ENCODE results near the gene ATL2.
"Not testable (repeated sequence)": the region's sequence is repeated elsewhere in the genome, so short reads cannot be mapped to it uniquely, and the experiment has no call there.

Gene ATL2

DNA sequence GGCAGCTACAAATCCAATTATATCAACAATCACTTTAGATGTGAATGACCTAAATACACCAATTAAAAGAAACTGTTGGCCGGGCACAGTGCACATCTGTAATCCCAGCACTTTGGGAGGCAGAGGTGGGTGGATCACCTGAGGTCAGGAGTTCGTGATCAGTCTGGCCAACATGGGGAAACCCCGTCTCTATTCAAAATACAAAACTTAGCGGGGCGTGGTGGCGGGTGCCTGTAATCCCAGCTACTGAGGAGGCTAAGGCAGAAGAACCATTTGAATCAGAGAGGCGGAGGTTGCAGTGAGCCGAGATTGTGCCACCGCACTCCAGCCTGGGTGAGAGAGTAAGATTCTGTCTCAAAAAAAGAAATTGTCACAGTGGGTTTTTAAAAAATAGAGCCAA is 49.5 kb downstream of the ATL2 start:
- DNase-seq (ENCODE audit: low spot score) = no peak

- DNase-seq (ENCODE audit: low spot score) = no peak
Measured at GRCh38 chr2:38323623-38324022, 53.5 kb downstream of the ATL2 start.

- no peak for DNase-seq (ENCODE audit: low spot score)
Measured at GRCh38 chr2:38322224-38322914, 54.7 kb downstream of the ATL2 start.

DNA sequence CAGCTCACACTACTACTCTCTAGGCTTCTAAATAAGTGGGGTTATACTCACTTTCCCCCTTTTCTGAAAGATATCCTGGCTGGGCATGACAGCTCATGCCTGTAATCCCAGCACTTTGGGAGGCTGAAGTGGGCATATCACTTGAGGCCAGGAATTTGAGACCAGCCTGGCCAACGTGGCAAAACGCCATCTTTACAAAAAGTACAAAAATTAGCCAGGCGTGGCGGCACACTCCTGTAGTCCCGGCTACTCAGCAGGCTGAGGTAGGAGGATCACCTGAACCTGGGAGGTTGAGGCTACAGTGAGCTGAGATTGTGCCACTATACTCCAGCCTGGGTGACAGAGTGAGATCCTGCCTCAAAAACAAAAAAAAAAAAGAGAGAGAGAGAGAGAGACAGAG is 57.8 kb downstream of the ATL2 start:
- DNase-seq (ENCODE audit: low spot score) = not testable (repeated sequence)

GRCh38 chr2:38317725-38318124 is 59.3 kb downstream of the ATL2 start:
- no peak for DNase-seq (ENCODE audit: low spot score)

- DNase-seq (ENCODE audit: low spot score) = peak; percentile 50
Measured at GRCh38 chr2:38315707-38316333, 61.3 kb downstream of the ATL2 start.

DNA sequence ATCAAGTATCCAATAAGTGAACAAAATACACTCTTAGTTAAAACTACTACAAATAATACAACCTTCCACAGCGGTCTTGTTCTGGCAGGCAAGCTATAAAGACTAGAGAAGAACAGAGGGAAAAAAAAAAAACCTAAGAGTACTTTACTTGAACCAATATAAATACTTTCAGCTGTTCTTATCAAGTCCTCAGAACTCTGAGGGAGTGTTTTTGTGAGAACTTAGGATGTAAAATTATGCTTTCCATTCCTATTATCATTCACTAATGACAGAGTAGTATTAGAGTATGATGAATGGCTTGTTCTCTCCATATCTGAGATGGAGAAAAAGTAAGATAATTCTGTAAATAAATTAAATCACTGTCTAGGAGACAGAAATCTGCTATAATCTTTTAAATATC is 68.3 kb downstream of the ATL2 start:
- DNase-seq (ENCODE audit: low spot score) = no peak

DNA sequence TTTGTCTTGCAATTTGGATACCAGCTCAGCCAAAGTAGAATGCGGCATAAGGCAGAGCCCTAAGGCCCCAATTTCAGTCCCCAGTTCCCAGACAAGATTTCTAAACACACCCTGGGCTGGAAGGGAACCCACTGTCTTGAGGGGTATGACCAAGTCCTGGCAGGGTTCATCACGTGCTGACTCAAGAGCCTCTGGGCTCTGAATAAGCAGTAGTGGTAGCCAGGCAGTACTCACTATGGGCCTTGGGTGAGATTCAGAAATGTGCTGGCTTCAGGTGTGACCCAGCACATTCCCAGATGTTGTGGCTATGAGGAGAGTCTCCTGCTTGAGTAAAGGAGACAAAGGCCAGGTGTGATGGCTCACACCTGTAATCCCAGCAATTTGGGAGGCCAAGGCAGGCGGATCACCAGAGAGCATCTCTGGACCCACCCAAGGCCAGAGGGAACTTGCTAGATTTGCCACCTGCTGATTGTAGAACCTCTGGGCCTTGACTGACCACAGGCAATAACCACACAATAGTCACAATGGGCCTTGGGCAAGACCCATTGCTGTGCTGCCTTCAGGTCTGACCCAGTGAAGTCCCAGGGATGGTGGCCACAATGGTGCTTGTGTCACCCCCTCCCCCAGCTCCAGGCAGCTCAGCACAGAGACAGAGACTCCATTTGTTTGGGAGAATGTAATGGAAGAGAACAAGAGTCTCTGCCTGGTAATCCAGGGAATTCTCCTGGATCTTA is 74.9 kb downstream of the ATL2 start:
- DNase-seq (ENCODE audit: low spot score) = no peak

DNA sequence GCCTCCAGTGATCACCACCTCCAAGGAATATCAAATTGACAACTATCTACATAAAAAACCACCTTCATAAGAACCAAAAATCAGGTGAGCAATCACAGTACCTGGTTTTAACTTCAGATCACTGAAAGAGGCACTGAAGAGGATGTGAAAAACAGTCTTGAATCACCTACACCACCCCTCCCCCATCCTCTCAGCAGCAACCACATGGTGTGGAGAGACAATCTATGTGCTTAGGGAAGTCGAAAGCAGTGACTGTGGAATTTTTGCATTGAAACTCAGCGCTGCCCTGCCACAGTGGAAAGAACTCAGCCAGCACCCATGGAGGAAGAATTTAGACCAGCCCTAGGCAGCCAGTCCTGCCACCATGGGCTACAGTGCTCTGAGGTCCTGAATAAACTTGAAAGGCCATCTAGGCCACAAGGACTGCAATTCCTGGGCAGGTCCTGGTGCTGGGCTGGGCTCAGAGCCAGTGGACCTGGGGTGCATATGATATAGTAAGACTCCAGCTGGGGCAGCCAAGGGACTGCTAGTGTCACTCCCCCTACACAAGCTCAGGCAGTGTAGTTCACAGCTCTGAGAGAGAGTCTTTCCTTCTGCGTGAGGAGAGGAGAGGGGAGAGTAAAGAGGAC is 75.6 kb downstream of the ATL2 start:
- DNase-seq (ENCODE audit: low spot score) = no peak

DNA sequence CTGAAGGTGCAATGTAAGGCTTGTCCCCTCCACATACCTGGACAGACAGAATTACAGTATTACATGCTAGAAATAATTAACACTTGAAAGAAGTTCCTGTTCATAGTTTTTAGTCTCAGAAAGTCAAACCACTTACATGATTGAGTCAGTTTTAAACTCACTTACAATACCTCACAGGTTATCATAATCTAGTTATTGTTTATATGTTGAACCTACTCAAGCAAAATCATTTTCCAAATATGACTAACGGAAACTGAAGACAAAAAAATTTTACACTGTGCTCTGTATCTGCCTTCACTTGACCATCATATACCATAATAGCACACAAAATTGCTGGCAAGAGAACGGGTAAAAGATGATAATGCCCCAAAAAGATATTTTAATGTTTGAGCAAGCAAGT is 78.5 kb downstream of the ATL2 start:
- DNase-seq (ENCODE audit: low spot score) = no peak

GRCh38 chr2:38296197-38296780 is 80.8 kb downstream of the ATL2 start:
- no peak for DNase-seq (ENCODE audit: low spot score)

DNA sequence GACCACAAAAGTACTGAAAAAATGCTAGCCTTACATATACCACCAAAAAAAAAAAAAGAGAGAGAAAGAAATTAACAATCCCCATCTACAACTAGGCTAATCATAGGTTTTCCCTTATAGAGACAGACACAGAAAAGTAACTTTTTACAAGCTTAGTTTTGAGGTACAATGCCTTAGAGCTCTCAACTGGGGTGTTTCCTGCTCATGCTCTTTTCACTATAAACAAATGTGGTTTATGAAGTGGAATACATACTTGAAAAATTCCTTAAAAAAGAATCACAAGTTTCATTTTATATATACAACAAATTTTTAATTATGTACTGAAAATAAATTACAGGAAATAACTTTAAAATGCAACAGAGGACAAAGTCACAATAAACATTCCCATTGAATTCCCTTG is 82.5 kb downstream of the ATL2 start:
- DNase-seq (ENCODE audit: low spot score) = no peak

DNA sequence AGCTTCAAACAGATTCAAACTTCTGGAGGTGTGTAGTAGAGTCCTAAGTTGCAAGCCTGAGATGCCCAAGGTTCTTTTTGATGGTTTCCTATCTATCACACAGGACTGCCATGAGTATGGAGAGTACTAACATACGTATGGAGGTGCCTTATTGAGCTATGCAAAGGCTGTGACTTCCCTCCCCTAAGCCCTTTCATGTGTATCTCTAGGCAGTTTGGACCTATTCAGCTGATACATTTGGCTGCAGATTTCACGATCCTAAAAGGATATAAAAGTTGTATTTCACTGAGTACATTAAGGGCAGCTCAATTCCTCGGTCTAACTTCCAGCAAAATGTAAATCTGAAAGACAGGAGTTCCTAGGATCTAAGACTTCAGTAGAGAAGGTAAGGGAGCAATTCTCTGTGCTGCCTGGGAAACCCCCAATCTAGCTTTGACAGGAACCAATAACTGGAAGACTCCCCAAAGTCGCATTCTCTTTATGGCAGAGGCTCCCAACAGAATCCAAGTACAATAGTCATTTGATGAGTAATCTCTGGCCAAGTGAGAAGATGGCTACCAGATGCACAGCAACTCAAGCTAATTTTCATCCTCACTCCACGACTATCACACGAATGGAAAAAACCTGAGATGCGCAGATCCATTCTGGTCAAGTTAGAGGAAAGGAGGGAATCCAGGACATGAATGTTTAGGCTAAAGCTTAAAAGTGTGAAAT is 83.8 kb downstream of the ATL2 start:
- peak; percentile 38 for DNase-seq (ENCODE audit: low spot score)

- DNase-seq (ENCODE audit: low spot score) = no peak
Measured at GRCh38 chr2:38290332-38290731, 86.7 kb downstream of the ATL2 start.

DNA sequence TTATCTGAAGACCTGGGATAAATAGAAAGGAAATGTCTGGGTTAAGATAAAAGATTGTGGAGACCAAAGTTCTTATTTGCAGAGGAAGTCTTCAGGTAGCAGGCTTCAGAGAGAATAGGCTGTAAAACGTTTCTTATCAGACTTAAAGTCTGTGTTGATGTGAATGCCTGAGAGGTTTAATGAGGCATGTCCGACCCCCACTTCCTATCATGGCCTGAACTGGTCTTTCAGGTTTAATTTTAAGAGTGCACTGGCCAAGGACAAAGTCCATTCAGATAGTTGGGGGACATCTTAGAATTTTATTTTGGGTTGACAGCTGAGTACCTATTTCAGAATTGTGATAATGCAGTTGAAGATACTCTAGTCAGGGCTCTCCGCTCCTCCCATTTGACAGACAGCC is 92.1 kb downstream of the ATL2 start:
- DNase-seq (ENCODE audit: low spot score) = no peak

- DNase-seq (ENCODE audit: low spot score) = no peak
Measured at GRCh38 chr2:38281095-38281742, 95.9 kb downstream of the ATL2 start.

- no peak for DNase-seq (ENCODE audit: low spot score)
Measured at GRCh38 chr2:38279201-38279600, 97.9 kb downstream of the ATL2 start.

GRCh38 chr2:38278117-38278438 is 99.0 kb downstream of the ATL2 start:
- not testable (repeated sequence) for DNase-seq (ENCODE audit: low spot score)

DNA sequence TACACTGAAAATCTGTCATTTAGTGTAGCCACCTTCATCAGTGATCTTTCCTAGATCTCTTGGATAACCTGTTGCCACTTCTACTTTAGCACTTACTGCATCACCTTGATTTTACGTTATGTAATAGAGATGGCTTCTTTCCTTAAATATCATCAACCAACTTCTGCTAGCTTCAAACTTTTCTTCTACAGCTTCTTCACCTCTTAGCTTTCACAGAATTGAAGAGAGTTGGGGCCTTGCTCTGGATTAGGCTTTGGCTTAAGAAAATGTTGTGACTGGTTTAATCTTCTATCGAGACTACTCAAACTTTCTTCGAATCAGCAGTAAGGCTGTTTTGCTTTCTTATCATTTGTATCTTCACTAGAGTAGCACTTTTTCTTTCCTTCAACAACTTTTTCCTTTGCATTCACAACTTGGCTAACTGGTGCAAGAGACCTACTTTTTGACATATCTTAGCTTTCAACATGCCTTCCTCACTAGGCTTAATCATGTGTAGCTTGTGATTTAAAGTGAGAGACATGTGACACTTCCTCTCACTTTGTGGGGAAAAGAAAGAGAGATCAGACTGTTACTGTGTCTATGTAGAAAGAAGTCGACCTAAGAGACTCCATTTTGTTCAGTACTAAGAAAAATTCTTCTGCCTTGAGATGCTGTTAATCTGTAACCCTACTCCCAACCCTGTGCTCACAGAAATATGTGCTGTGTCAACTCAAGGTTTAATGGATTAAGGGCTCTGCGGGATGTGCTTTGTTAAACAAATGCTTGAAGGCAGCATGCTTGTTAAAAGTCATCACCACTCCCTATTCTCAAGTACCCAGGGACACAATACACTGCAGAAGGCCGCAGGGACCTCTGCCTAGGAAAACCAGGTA is 99.6 kb downstream of the ATL2 start:
- no peak for DNase-seq (ENCODE audit: low spot score)
